Measurements from ENCODE around the gene CCDC3. TPM values are rescaled to one million over a fixed set of nuclear protein-coding genes. Genes with fewer than 3 reads are reported as not detected.

CCDC3 gene
- total and polyA plus RNA-seq, 8 donors: 0.60 to 4.7 (median 2.2) TPM

DNA sequence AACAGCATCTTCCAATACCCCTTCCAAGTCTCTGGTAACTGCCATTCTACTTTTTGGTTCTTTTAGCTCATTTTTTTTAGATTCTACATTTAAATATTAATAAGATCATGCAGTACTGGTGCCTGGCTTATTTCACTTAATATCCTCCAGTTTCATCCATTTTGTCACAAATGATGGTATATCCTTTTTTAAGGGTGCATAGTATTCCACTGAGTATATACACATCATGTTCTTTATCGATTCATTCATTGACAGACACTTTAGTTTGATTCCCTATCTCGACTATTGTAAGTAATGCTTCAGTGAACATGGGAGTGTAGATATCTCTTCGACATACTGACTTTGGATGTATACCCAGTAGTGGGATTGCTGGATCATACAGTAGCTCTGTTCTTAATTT, 89.7 kb downstream of the CCDC3 start:
- DNase-seq (no peak), FAIRE-seq (no peak), ATAC-seq (no peak)
- intact Hi-C loops (cut with DNase I): no loop called here
- H3K27me3 ChIP-seq: no peaks in the 10 kb centered on the region
- H3K4me3 ChIP-seq: no peak overlapping the region
- no peaks in the 10 kb centered on the region for H3K9me3 ChIP-seq
- H3K4me1 ChIP-seq: no peaks in the 10 kb centered on the region
- no peak for TF ChIP-seq CTCF (IDR thresholded peaks at IDR 0.05)
- H3K36me3 ChIP-seq: no peaks in the 10 kb centered on the region
- 75 to 78% methylated on average over 3 of the region's 3 CpGs for WGBS, 2 donors
- H3K27ac ChIP-seq: no peak overlapping the region

GRCh38 chr10:12910835-12911234, 90.7 kb downstream of the CCDC3 start:
- Histone ChIP-seq H3K4me3 (no peak overlapping the region), H3K9me3 (no peaks in the 10 kb centered on the region), H3K27ac (no peak overlapping the region), H3K27me3 (no peaks in the 10 kb centered on the region), H3K36me3 (no peaks in the 10 kb centered on the region), H3K4me1 (no peaks in the 10 kb centered on the region)
- DNase-seq (no peak), FAIRE-seq (no peak), ATAC-seq (no peak)
- intact Hi-C loops (cut with DNase I): no loop called here
- no peak for TF ChIP-seq CTCF (IDR thresholded peaks at IDR 0.05)
- WGBS, 2 donors: 77 to 88% methylated on average over 4 of the region's 4 CpGs

DNA sequence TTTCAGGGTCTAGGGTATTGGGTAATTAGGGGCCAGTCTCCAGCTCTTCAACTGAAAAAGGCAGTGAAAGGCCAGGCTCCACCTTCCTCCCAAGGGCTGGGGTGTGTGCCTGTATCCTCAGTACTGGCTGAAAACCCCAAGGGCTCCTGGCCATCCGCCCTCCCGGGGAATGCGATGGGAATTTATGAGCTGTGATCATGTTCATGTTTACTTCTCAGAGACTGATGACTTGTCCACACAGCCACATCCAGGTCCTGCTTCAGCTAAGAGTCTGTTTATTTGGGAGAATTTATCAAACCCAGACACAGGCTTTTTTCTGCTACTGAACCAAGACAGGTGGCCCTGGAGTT, 91.7 kb downstream of the CCDC3 start:
- Histone ChIP-seq H3K9me3 (no peaks in the 10 kb centered on the region), H3K27ac (no peak overlapping the region), H3K27me3 (no peaks in the 10 kb centered on the region), H3K36me3 (no peaks in the 10 kb centered on the region), H3K4me1 (no peaks in the 10 kb centered on the region), H3K4me3 (no peak overlapping the region)
- intact Hi-C loops (cut with DNase I): no loop called here
- FAIRE-seq (no peak), ATAC-seq (no peak), DNase-seq (no peak)
- TF ChIP-seq CTCF (IDR thresholded peaks at IDR 0.05): no peak
- 18 to 19% methylated on average over 3 of the region's 3 CpGs for WGBS, 2 donors

GRCh38 chr10:12909182-12909835, 92.2 kb downstream of the CCDC3 start:
- intact Hi-C loops (cut with DNase I): no loop called here
- no peak for TF ChIP-seq CTCF (IDR thresholded peaks at IDR 0.05)
- DNase-seq (no peak), ATAC-seq (no peak), FAIRE-seq (no peak)
- H3K27ac ChIP-seq: no peak overlapping the region
- H3K4me3 ChIP-seq: no peak overlapping the region
- no peaks in the 10 kb centered on the region for H3K27me3 ChIP-seq
- no peaks in the 10 kb centered on the region for H3K4me1 ChIP-seq
- WGBS, 2 donors: 69 to 76% methylated on average over 9 of the region's 9 CpGs
- H3K9me3 ChIP-seq: no peaks in the 10 kb centered on the region
- no peaks in the 10 kb centered on the region for H3K36me3 ChIP-seq

GRCh38 chr10:12908773-12909172, 92.7 kb downstream of the CCDC3 start:
- FAIRE-seq (no peak), ATAC-seq (no peak), DNase-seq (no peak)
- 82 to 90% methylated on average over 4 of the region's 4 CpGs for WGBS, 2 donors
- intact Hi-C loops (cut with DNase I): no loop called here
- Histone ChIP-seq H3K4me1 (no peaks in the 10 kb centered on the region), H3K4me3 (no peak overlapping the region), H3K27me3 (no peaks in the 10 kb centered on the region), H3K9me3 (no peaks in the 10 kb centered on the region), H3K27ac (no peak overlapping the region), H3K36me3 (no peaks in the 10 kb centered on the region)
- TF ChIP-seq CTCF (IDR thresholded peaks at IDR 0.05): no peak
